LNCaP clone FGC (cell line): ENCODE results near the gene EFCAB9.

Experiments
- DNase-seq: peaks from one replicate; pipeline ENCODE4 v3.0.0-alpha.2; 2011; ENCODE audit warnings: low read depth
- H3K4me3 ChIP-seq: 2 replicates; pipeline ENCODE4 v1.5.1; 2011; ENCODE audit warnings: mild to moderate bottlenecking, low read depth, low read length, control low read depth
- CTCF ChIP-seq: IDR thresholded peaks from 2 replicates; pipeline ENCODE4 v1.5.1; 2012; ENCODE audit warnings: mild to moderate bottlenecking; ENCODE audit not compliant: control insufficient read depth, insufficient read depth; ENCODE audit errors: extremely low read depth

The EFCAB9 gene

GRCh38 chr5:172193872-172194271 lies at the start of gene EFCAB9:
Gene EFCAB9, plus strand, starts transcription at chr5:172194172. Its CDS starts 1 bp downstream, at chr5:172194173.
- no peak for TF ChIP-seq CTCF
- H3K4me3 ChIP-seq: no peak within 1 kb of the TSS
- no peak for DNase-seq

- TF ChIP-seq CTCF: no peak
- no peak overlapping the region for H3K4me3 ChIP-seq
- no peak for DNase-seq
Measured at GRCh38 chr5:172144291-172144815, 49.6 kb upstream of the EFCAB9 start.

- no peak for TF ChIP-seq CTCF
- DNase-seq: no peak
- H3K4me3 ChIP-seq: no peak overlapping the region
Measured at GRCh38 chr5:172144931-172145869, 48.8 kb upstream of the EFCAB9 start.

- H3K4me3 ChIP-seq: no peak overlapping the region
- no peak for DNase-seq
- no peak for TF ChIP-seq CTCF
Measured at GRCh38 chr5:172145870-172146747, 47.9 kb upstream of the EFCAB9 start.

GRCh38 chr5:172146748-172147092 lies 47.3 kb upstream of the EFCAB9 start:
- DNase-seq: no peak
- no peak overlapping the region for H3K4me3 ChIP-seq
- TF ChIP-seq CTCF: no peak

GRCh38 chr5:172147857-172148256 lies 46.1 kb upstream of the EFCAB9 start:
- no peak for DNase-seq
- no peak for TF ChIP-seq CTCF
- no peak overlapping the region for H3K4me3 ChIP-seq
